Fibroblast of skin of back (primary cell): ENCODE results near the gene CPXM1.

Source experiments
- DNase-seq: peaks from one replicate; pipeline ENCODE4 v3.0.0-alpha.2; 2013

The CPXM1 gene

DNA sequence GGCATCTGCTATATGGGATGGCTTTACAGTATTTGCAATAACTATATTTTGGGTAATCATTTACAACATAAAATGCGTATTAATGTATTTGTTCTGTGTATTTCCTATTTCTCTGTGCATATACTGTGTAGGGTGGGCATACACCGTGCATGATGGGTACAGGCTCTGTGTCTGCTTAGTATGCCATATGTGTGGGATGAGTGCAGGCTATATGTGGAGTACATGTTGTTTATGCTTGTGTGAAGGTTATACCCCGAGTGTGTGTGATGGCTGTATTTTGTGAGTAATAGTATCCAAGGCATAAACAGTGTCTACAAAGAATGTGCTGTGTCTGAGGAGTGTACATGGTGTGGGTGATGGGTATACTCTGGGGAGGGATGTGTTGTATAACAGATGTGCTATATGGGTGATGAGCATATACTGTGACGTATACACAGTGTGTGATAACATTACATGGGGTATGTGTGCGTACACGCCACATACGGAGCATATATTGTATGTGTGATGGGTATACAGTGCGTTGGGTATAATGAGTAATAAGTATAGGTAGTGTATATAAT lies 52.7 kb downstream of the CPXM1 start:
- no peak for DNase-seq

DNA sequence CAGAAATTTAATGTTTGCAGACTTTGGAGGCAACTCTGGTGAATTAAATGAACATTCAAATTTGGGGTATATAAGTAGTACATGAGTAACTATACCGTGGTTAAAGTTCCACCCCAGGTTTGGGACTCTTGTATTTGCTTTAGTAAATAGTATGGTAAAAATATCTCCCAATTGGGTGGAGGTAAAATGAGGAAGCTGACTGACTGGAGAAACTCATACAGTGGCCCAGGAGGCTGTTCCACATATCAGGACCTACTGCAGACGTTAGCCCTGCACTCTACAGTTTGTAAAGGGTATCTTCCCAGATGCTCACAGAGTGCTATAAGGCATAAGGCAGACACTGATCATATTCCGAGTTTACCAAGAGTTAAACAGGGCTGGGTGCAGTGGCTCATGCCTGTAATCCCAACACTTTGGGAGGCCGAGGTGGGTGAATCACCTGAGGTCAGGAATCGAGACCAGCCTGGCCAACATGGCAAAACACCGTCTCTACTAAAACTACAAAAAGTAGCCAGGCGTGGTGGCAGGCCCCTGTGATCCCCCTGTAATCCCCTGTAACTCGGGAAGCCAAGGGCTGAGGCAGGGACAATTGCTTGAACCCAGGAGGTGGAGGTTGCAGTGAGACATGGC lies 53.7 kb downstream of the CPXM1 start:
- DNase-seq, result no peak

DNA sequence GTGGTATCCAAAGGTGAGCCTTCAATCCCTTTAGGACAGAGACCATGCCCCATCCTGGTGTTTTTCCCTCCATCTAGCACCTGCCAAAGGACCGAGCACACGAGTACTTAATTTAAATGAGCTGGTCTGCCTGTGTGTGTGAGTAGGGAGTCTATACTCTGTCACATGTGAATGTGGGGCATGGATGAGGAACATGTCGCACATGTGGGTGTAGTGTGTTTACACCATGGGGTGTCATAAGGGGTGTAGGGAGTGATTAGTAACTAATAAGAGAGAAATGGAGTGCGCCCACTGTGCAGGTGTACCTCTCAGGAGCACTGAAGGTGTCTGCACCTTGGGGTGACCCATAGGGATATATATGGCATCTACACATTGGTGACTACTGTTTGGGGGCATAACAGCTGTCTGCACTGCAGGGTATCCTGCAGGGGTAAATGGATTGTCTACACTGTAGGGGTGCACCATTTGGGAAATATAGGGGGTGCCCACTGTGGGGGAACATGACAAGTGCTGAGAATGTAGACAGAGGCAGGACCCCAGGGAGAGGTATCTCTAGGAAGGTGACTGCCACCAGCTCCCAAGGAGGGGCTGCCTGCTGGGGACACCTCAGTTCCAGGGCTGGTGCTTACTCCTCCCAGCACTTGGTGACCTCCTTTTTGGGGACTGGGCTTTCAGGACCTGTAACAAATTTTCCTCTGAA lies 54.3 kb downstream of the CPXM1 start:
- DNase-seq, result no peak

DNA sequence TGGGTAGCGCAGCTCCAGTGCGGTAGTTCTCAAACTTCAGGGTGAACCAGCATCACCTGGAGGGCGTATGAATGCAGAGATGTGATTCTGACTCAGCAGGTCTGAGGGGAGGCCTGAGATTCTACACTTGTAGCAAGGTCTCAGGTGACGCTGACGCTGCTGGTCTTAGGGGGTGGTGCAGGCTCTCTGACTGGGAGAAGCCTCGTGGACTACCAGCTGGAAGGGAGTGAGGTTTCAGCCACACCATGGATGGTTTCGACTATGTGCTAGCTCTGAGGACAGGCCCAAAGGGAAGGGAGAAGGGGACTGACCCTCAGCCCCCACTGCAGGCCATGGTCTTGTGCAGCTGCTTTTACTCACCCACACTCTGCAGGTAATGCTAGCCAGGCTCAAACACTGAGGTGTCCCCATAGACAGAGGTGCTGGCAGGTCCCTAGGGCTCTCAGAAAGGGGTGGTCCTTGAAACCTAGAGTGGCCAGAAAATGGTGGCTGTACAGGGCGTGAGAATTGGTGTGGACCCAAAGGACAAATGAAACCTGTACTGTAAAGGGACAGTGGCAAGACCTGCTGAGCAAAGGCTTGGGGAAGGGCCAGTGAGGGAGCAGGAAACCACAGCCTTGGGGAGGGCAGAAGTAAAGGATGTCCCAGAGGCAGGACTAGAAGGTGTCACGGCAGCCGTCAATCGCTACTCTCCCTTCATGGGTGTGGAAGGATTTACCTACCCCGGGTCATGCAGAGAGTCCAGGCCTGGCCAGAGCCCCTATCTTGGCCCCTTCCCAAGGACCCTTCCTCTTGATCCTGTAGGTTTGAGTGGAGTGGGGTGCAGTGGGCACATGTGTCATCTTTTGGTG lies 55.1 kb downstream of the CPXM1 start:
- DNase-seq, result no peak
